ENCODE measurements around the gene STKLD1. TPM values are rescaled to one million over a fixed set of nuclear protein-coding genes. Genes with fewer than 3 reads are reported as not detected.

STKLD1 gene
- total RNA-seq, 3 donors from 2014 or later (not counting 1 experiment from before 2014, with no cell fraction given): 0.53 to 2.9 (median 1.1) TPM

DNA sequence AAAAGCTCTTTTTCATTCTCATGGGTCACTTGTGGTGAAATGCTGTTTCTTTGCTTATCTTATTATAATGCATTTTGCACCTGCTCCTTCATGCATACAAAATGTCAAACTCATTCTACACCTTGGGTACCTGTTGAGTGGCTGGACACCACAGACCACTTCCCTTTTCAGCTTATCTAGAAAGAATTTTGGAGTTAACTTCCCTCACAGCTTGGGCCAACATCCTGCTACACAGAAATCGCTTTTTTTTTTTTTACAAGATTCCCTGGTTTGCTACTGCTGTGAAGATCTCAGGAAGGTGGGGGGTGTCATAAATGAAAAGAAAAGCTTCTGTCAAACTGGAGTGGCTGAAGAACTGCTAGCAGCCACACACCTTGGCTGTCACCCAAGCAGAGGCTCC lies 39.0 kb downstream of the STKLD1 start:
- peaks cover 30% of the 10 kb centered on the region for H3K4me1 ChIP-seq (ENCODE audit: control insufficient read depth, insufficient read depth, low read length)
- no peaks in the 10 kb centered on the region for H3K27me3 ChIP-seq (ENCODE audit: control insufficient read depth, insufficient read depth, low read length)
- no peak overlapping the region for H3K27ac ChIP-seq (ENCODE audit: low read length)
- peaks cover 43% of the 10 kb centered on the region for H3K36me3 ChIP-seq (ENCODE audit: control insufficient read depth, insufficient read depth, low read length)
- intact Hi-C loops (cut with micrococcal nuclease): no loop called here
- WGBS (ENCODE audit: insufficient coverage): no CpG with 5 or more reads among the region's 1 CpG
- ATAC-seq: no peak
- peaks cover 44 to 58% of the 10 kb centered on the region in 2 donors for H3K4me1 Mint-ChIP-seq
- no peak overlapping the region for H3K4me3 Mint-ChIP-seq
- H3K9me3 ChIP-seq (ENCODE audit: control insufficient read depth, insufficient read depth, low read length): no peaks in the 10 kb centered on the region
- DNase-seq: no peak
- TF ChIP-seq, protein P1, sequence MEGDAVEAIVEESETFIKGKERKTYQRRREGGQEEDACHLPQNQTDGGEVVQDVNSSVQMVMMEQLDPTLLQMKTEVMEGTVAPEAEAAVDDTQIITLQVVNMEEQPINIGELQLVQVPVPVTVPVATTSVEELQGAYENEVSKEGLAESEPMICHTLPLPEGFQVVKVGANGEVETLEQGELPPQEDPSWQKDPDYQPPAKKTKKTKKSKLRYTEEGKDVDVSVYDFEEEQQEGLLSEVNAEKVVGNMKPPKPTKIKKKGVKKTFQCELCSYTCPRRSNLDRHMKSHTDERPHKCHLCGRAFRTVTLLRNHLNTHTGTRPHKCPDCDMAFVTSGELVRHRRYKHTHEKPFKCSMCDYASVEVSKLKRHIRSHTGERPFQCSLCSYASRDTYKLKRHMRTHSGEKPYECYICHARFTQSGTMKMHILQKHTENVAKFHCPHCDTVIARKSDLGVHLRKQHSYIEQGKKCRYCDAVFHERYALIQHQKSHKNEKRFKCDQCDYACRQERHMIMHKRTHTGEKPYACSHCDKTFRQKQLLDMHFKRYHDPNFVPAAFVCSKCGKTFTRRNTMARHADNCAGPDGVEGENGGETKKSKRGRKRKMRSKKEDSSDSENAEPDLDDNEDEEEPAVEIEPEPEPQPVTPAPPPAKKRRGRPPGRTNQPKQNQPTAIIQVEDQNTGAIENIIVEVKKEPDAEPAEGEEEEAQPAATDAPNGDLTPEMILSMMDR (IDR thresholded peaks at IDR 0.05): no peak
- H3K27me3 Mint-ChIP-seq (ENCODE audit: low read depth in 2 of 2): no peaks in the 10 kb centered on the region
- no peak overlapping the region for H3K4me3 ChIP-seq (ENCODE audit: low read length)
- peaks cover 9% of the 10 kb centered on the region for H3K36me3 Mint-ChIP-seq
- peak overlapping the region in 1 of 2 donors; percentile 36 for H3K27ac Mint-ChIP-seq
- H3K9me3 Mint-ChIP-seq: no peaks in the 10 kb centered on the region

DNA sequence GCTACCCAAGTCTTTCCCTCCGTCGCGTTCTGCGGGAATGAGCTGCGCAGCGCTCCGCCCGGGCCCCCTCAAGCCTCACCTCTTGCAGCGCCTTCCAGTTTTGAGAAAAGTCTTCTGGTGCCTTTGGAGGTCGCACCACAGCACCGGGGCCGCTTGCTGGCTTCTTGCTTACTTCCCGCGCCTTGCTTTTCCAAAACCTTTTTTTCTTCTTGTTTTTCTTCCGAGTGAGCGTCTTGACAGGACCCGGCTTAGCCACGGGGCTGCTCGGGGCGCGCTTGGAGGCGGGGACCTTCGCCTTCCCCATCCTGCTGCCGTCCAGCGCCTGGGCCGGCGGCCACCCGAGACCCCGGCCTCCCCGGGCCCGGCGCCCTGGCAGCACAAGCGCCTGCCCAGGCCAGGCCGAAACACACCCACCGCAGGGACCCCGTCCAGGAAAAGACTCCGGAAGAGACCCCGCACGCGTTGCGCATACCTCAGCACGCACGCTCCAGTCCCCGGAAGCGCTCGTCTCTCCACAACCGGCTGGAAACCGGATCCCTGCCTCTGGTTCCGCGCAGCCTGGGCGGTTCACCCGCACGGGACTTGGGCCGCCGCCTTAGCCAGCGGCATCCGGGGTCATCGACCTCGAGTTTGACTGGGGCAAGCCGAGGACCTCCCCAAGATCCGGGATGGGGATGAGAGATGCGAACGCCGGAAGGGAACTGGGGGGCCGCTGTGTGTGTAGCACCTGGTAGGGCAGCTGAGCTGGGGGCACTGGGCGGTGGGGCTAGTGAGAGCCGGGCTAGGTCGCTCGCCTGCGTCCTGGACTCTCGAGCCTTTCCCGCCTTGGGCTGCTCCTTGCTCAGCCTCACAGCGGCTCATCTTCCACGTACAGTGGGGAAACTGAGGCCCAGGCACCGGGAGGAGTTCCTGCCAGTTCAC lies 41.6 kb downstream of the STKLD1 start, which contains the start of gene REXO4:
Gene REXO4, minus strand, starts transcription at position 470 of the 921 bp plus-strand sequence. Its CDS starts 166 bp downstream, at position 304.
- peak; percentile 74 to 91 for DNase-seq
- peaks cover 44 to 58% of the 10 kb centered on the region in 2 donors for H3K4me1 Mint-ChIP-seq
- H3K9me3 Mint-ChIP-seq: no peaks in the 10 kb centered on the region
- Histone ChIP-seq H3K36me3 (ENCODE audit: control insufficient read depth, insufficient read depth, low read length) (peaks cover 19% of the 10 kb centered on the region), H3K27ac (ENCODE audit: low read length) (peak within 1 kb of the TSS; percentile 90), H3K4me3 (ENCODE audit: low read length) (peak within 1 kb of the TSS; percentile 80), H3K4me1 (ENCODE audit: control insufficient read depth, insufficient read depth, low read length) (peaks cover 36% of the 10 kb centered on the region), H3K27me3 (ENCODE audit: control insufficient read depth, insufficient read depth, low read length) (no peaks in the 10 kb centered on the region), H3K9me3 (ENCODE audit: control insufficient read depth, insufficient read depth, low read length) (no peaks in the 10 kb centered on the region)
- ATAC-seq: peak; percentile 86 to 89 (median 89)
- WGBS (ENCODE audit: insufficient coverage): under 1% methylated on average over 75 of the region's 75 CpGs
- no peaks in the 10 kb centered on the region for H3K27me3 Mint-ChIP-seq (ENCODE audit: low read depth in 2 of 2)
- TF ChIP-seq, protein P1 (IDR thresholded peaks at IDR 0.05): no peak
- H3K36me3 Mint-ChIP-seq: no peaks in the 10 kb centered on the region
- H3K27ac Mint-ChIP-seq: peak within 1 kb of the TSS; percentile 84 to 89
- peak within 1 kb of the TSS; percentile 90 for H3K4me3 Mint-ChIP-seq
- intact Hi-C loops (cut with micrococcal nuclease): no loop called here

DNA sequence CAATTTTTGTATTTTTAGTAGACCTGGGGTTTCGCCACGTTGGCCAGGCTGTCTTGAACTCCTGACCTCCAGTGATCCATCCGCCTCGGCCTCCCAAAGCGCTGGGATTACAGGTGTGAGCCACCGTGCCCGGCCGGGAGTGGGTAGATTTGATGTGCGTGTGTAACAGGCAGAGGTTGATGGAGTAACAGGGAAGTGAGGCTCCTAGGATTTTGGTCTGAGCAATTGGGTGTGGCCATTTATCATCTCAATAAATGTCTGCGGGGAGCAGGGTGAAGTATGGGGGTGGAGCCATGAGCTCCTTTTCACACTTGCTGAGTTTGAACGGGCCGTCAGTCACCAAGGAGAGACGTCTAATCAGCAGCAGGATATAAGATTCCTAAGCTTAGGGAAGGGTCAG lies 42.8 kb downstream of the STKLD1 start:
- H3K27me3 Mint-ChIP-seq (ENCODE audit: low read depth in 2 of 2): no peaks in the 10 kb centered on the region
- no peak for DNase-seq
- Histone ChIP-seq H3K9me3 (ENCODE audit: control insufficient read depth, insufficient read depth, low read length) (no peaks in the 10 kb centered on the region), H3K27me3 (ENCODE audit: control insufficient read depth, insufficient read depth, low read length) (no peaks in the 10 kb centered on the region), H3K4me3 (ENCODE audit: low read length) (no peak overlapping the region), H3K27ac (ENCODE audit: low read length) (no peak overlapping the region), H3K36me3 (ENCODE audit: control insufficient read depth, insufficient read depth, low read length) (peaks cover 14% of the 10 kb centered on the region), H3K4me1 (ENCODE audit: control insufficient read depth, insufficient read depth, low read length) (peaks cover 36% of the 10 kb centered on the region)
- peak overlapping the region; percentile 90 for H3K4me3 Mint-ChIP-seq
- intact Hi-C loops (cut with micrococcal nuclease): no loop called here
- H3K27ac Mint-ChIP-seq: peak overlapping the region in 1 of 2 donors; percentile 84
- H3K4me1 Mint-ChIP-seq: peaks cover 44 to 54% of the 10 kb centered on the region in 2 donors
- no peaks in the 10 kb centered on the region for H3K36me3 Mint-ChIP-seq
- no peaks in the 10 kb centered on the region for H3K9me3 Mint-ChIP-seq
- TF ChIP-seq, protein P1 (IDR thresholded peaks at IDR 0.05): no peak
- whole genome bisulfite sequencing (ENCODE audit: insufficient coverage): 96% methylated on average over 13 of the region's 13 CpGs
- ATAC-seq: no peak
